CD8-positive, alpha-beta memory T cell (primary cell): ENCODE data around the gene NPPB. TPM values are rescaled to one million over a fixed set of nuclear protein-coding genes. Genes with fewer than 3 reads are reported as not detected.
A peak's percentile ranks its signal among the peaks of the same experiment; 100 is the strongest.
"Not testable (repeated sequence)": the region's sequence is repeated elsewhere in the genome, so short reads cannot be mapped to it uniquely, and the experiment has no call there.

ENCODE experiments used
- CTCF ChIA-PET: fragments of 350-600 bp; sonication (Branson Sonifier 250); formaldehyde crosslinking; loops from one replicate; lab custom pipeline; 2021; ENCODE audit warnings: antibody characterized with exemption; lab: Charles Lee
- POLR2A ChIA-PET: fragments of 350-600 bp; sonication (Branson Sonifier 250); formaldehyde crosslinking; loops from one replicate; lab custom pipeline; 2021; ENCODE audit warnings: antibody characterized with exemption; lab: Charles Lee
- DNase-seq, 5 donors: peaks; one replicate each; pipeline versions ENCODE4 v3.0.0 to v3.0.0-alpha.2; 2020 to 2022; ENCODE audit warnings: mixed read lengths in 1 of 5
- H3K27ac ChIP-seq: one replicate; pipeline ENCODE4 v1.7.0; 2013; ENCODE audit warnings: low read depth, mild to moderate bottlenecking, low read length, moderate library complexity
- H3K27me3 ChIP-seq: 2 replicates; pipeline ENCODE4 v1.7.0; 2013; ENCODE audit warnings: low read length, mild to moderate bottlenecking; ENCODE audit not compliant: insufficient read depth, poor library complexity, severe bottlenecking
- H3K36me3 ChIP-seq: 2 replicates; pipeline ENCODE4 v1.7.0; 2013; ENCODE audit warnings: mild to moderate bottlenecking, low read length, moderate library complexity; ENCODE audit not compliant: insufficient read depth
- H3K4me1 ChIP-seq: 2 replicates; pipeline ENCODE4 v1.7.0; 2013; ENCODE audit warnings: mild to moderate bottlenecking, low read length, moderate library complexity; ENCODE audit not compliant: insufficient read depth
- H3K4me3 ChIP-seq: 2 replicates; pipeline ENCODE4 v1.7.0; 2013; ENCODE audit warnings: mild to moderate bottlenecking, low read length
- H3K9me3 ChIP-seq: 2 replicates; pipeline ENCODE4 v1.7.0; 2013; ENCODE audit warnings: mild to moderate bottlenecking, low read length
- H3K27ac Mint-ChIP-seq, 8 donors: one replicate each; pipeline ENCODE4 v1.8.0; 2020 to 2021; ENCODE audit warnings: mixed read lengths in 8 of 8, mild to moderate bottlenecking in 6 of 8, inconsistent platforms in 3 of 8, moderate library complexity in 3 of 8
- H3K27me3 Mint-ChIP-seq, 2 donors: one replicate each; pipeline ENCODE4 v1.8.0; 2020 to 2021; ENCODE audit warnings: mixed read lengths in 2 of 2, mild to moderate bottlenecking in 1 of 2, moderate library complexity in 1 of 2
- H3K36me3 Mint-ChIP-seq, 3 donors: one replicate each; pipeline ENCODE4 v1.8.0; 2020 to 2021; ENCODE audit warnings: mixed read lengths in 3 of 3, inconsistent platforms in 1 of 3, mild to moderate bottlenecking in 1 of 3
- H3K4me1 Mint-ChIP-seq, 3 donors: one replicate each; pipeline ENCODE4 v1.8.0; 2020 to 2021; ENCODE audit warnings: mixed read lengths in 3 of 3, inconsistent platforms in 1 of 3, mild to moderate bottlenecking in 1 of 3
- H3K4me3 Mint-ChIP-seq, 7 donors: one replicate each; pipeline ENCODE4 v1.8.0; 2020 to 2021; ENCODE audit warnings: mixed read lengths in 7 of 7, mild to moderate bottlenecking in 6 of 7, moderate library complexity in 4 of 7, inconsistent platforms in 2 of 7
- H3K9me3 Mint-ChIP-seq, 5 donors: one replicate each; pipeline ENCODE4 v1.8.0; 2020 to 2022; ENCODE audit warnings: mixed read lengths in 5 of 5, mild to moderate bottlenecking in 3 of 5, moderate library complexity in 2 of 5, inconsistent platforms in 1 of 5
- polyA plus RNA-seq: library from polyadenylated mRNA; unstranded; fragments of 300-500 nt; fragmentation: Illumina TruSeq; gene quantifications from one replicate; pipeline ENCODE4 v1.2.3, GENCODE V29; 2021
- total RNA-seq, 2 experiments: library from RNA; stranded (reverse); gene quantifications; one replicate each; pipeline ENCODE4 v1.2.3, GENCODE V29; 2021

The NPPB gene
- total and polyA plus RNA-seq, 3 experiments from 2014 or later, result not detected

DNA sequence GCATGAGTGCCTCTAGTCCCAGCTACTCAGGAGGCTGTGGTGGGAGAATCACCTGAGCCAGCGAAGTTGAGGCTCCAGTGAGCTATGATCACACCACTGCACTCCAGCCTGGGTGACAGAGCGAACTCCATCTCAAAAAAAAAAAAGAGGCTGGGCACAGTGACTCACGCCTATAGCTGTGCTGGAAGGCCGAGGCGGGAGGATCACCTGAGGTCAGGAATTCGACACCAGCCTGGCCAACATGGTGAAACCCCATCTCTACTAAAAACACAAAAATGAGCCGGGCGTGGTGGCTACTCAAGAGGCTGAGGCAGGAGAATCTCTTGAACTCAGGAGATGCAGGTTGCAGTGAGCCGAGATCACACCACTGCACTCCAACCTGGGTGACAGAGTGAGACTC lies 42.7 kb upstream of the NPPB start:
- H3K27ac Mint-ChIP-seq, POLR2A ChIA-PET, CTCF ChIA-PET: not testable (repeated sequence)

DNA sequence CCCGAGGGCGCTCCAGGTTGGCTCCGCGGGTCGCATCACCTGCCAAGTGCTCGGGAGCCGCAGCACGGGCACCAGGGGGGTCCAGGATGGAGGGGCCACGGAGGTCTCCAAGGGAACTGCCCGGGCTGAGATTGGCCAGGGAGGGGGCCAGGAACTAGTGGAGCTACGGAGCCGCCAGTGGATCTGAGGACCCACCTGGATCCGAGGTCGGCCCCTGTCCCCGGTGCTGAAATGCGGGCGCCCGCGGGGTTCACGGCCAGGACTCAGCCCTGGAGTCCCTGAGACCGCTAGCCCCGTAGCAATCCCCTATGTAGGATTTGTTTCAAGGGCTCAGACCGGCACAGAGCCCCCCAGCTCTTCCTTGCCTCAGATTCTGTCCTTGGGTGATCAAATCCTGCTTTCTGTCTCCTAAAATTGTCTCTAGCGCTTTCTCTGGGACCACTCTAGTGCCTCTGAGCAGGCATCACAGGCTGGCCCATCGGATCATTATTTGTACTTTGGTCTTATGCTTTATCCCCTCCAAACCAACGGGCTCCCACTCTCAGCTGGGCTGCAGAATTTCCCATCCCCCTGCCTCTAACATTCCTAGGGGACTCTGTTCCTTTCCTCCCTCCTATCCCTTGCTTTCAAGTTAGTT lies 40.2 kb upstream of the NPPB start:
- peaks cover 42 to 44% of the 10 kb centered on the region in 2 donors for H3K27me3 Mint-ChIP-seq
- no peak overlapping the region for H3K27ac Mint-ChIP-seq
- Histone ChIP-seq H3K4me3 (no peak overlapping the region), H3K36me3 (no peaks in the 10 kb centered on the region), H3K27ac (no peak overlapping the region), H3K4me1 (no peaks in the 10 kb centered on the region), H3K27me3 (peaks cover 26% of the 10 kb centered on the region), H3K9me3 (no peaks in the 10 kb centered on the region)
- H3K9me3 Mint-ChIP-seq, result no peaks in the 10 kb centered on the region
- DNase-seq, result peak in 1 of 5 donors; percentile 18
- no peak overlapping the region for H3K4me3 Mint-ChIP-seq
- CTCF ChIA-PET, result interaction anchor here (0.9 kb wide), 1 partner anchor 61 kb away, joined by 3 read pairs; no protein-coding TSS in a partner anchor
- H3K4me1 Mint-ChIP-seq, result no peaks in the 10 kb centered on the region
- POLR2A ChIA-PET, result interaction anchor here (0.7 kb wide), 1 partner anchor 9 kb away, joined by 3 read pairs; no protein-coding TSS in a partner anchor
- no peaks in the 10 kb centered on the region for H3K36me3 Mint-ChIP-seq

More for the DNA sequence above, 42.7 kb upstream of the NPPB start:
- not testable (repeated sequence) for H3K36me3 Mint-ChIP-seq, H3K9me3 ChIP-seq, DNase-seq, H3K4me3 ChIP-seq, H3K36me3 ChIP-seq, H3K4me3 Mint-ChIP-seq, H3K9me3 Mint-ChIP-seq, H3K27ac ChIP-seq
- Histone ChIP-seq H3K27me3 (peaks cover 26% of the 10 kb centered on the region), H3K4me1 (peaks cover 15% of the 10 kb centered on the region)
- peaks cover 36% of the 10 kb centered on the region in 2 donors for H3K27me3 Mint-ChIP-seq
- peaks cover 10 to 19% (median 15%) of the 10 kb centered on the region in 3 donors for H3K4me1 Mint-ChIP-seq

DNA sequence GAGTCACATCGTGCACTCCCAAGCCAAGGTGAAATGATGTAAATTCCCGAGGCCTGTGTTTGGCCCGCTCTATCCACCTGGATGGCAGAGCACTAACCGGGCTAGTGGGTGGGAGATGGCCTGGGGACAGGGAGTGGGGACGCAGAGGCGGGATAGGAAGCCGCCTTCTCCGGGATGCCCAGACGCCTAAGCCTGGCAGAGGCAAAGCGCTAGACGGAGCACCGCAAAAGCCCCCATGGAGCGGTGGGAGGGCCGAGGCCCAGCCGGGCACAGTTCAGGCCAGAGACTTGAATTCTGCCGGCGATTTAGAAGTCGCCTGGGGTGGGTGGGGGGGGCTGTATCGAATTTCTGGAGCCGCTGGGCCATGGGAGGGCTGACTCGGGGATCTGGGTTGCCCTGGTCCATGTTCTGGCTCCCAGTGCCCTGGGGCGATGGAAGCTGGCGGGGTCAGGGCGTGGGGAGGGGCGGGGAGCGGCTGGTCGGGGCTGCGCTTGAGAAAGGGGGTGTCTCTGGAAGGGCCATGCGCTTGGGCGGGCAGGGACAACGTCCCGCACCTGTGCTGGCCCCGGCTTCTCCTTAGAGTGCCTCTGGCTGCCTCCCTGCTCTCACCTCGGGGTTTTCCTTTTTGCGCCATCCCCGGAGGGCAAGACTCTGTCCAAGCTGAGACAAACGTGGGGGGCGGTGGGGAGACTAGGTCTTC lies 39.5 kb upstream of the NPPB start:
- Mint-ChIP-seq H3K27me3 (peaks cover 46 to 48% of the 10 kb centered on the region in 2 donors), H3K4me1 (no peaks in the 10 kb centered on the region), H3K27ac (no peak overlapping the region), H3K4me3 (no peak overlapping the region), H3K36me3 (no peaks in the 10 kb centered on the region), H3K9me3 (no peaks in the 10 kb centered on the region)
- Histone ChIP-seq H3K4me1 (no peaks in the 10 kb centered on the region), H3K4me3 (no peak overlapping the region), H3K27ac (no peak overlapping the region), H3K27me3 (peaks cover 29% of the 10 kb centered on the region), H3K9me3 (no peaks in the 10 kb centered on the region), H3K36me3 (no peaks in the 10 kb centered on the region)
- POLR2A ChIA-PET, result no interaction called here
- CTCF ChIA-PET, result no interaction called here
- no peak for DNase-seq

DNA sequence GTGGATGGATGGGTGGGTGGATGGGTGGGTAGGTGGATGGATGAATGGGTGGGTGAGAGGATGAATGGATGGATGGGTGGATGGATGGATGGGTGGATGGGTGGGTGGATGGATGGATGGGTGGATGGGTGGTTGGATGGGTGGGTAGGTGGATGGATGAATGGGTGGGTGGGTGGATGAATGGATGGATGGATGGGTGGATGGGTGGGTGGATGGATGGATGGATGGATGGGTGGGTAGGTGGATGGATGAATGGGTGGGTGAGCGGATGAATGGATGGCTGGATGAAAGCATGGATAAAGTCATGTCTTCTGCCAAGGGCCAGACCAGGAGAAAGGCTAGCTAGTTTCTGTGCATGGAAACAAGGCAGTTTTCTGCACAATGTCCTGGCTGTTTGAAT lies 35.8 kb upstream of the NPPB start:
- H3K4me1 Mint-ChIP-seq, H3K4me3 Mint-ChIP-seq, H3K36me3 ChIP-seq, H3K4me1 ChIP-seq, H3K36me3 Mint-ChIP-seq, H3K4me3 ChIP-seq, H3K9me3 Mint-ChIP-seq, H3K9me3 ChIP-seq, H3K27ac ChIP-seq, H3K27ac Mint-ChIP-seq, POLR2A ChIA-PET, CTCF ChIA-PET, DNase-seq: not testable (repeated sequence)
- peaks cover 18% of the 10 kb centered on the region for H3K27me3 ChIP-seq
- H3K27me3 Mint-ChIP-seq, result peaks cover 38 to 47% of the 10 kb centered on the region in 2 donors

DNA sequence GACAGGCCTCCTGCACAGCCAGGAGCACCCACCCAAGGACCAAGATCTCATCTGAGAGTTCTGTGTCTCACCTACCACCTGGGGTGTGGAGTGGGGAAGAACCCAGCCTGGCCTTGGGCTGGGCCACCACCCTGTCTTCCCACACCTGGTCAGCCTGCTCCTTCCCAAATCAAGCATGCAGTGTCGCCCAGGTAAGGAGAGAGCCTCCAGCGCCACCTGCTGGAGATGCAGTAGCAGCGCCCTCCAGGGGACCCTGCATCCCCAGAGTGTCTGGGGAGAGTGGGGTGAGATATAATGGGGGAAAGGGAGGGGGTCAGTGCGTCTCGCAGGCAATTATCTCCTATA lies 35.1 kb upstream of the NPPB start:
- Histone ChIP-seq H3K27me3 (peaks cover 13% of the 10 kb centered on the region), H3K4me3 (no peak overlapping the region), H3K9me3 (no peaks in the 10 kb centered on the region), H3K36me3 (no peaks in the 10 kb centered on the region), H3K27ac (no peak overlapping the region), H3K4me1 (no peaks in the 10 kb centered on the region)
- Mint-ChIP-seq H3K9me3 (no peaks in the 10 kb centered on the region), H3K36me3 (no peaks in the 10 kb centered on the region), H3K4me3 (no peak overlapping the region), H3K4me1 (no peaks in the 10 kb centered on the region), H3K27ac (no peak overlapping the region), H3K27me3 (peaks cover 33 to 41% of the 10 kb centered on the region in 2 donors)
- ChIA-PET POLR2A (no interaction called here), CTCF (no interaction called here)
- peak; percentile 54 to 78 (median 63) for DNase-seq

DNA sequence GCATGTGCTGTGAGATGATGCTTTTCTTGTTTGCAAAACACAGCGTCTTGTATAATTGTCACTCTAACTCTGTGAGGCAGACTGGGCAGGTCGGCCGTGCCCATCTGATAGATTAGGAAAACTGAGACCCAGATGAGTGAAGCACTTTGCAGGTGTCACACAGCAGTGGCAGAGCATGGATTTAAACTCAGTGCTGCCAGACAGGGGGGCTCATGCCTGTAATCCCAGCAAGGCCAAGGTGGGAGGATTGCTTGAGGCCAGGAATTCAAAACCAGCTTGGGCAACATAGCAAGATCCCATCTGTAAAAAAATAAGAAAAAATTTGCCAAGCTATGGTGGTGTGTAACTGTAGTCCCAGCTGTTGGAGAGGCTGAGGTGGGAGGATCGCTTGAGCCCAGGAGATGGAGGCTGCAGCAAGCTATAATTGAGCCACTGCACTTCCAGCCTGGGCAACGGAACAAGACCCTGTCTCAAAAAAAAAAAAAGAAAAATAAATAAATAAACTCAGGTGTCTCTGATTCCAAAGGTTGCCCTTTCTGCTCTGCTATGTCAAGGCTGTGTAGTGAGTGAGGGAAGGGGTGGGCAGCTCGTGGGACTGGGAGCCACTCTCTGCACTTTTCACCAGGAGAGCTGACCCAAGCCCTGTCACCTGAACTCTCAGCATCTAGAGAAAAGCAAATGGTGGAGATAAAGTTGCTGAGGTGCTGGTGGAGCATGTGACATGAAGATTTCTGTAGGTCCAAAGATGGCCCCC lies 32.9 kb upstream of the NPPB start:
- CTCF ChIA-PET, result interaction anchor here (1.1 to 1.7 kb wide), 4 partner anchors 15 to 106 kb away, joined by 3 to 4 read pairs (median 3); no protein-coding TSS in a partner anchor
- no peak overlapping the region for H3K4me3 ChIP-seq
- H3K4me1 ChIP-seq, result no peaks in the 10 kb centered on the region
- Mint-ChIP-seq H3K36me3 (no peaks in the 10 kb centered on the region), H3K27ac (peak overlapping the region in 1 of 8 donors; percentile 50), H3K4me1 (no peaks in the 10 kb centered on the region), H3K4me3 (no peak overlapping the region), H3K9me3 (no peaks in the 10 kb centered on the region), H3K27me3 (peaks cover 18 to 32% of the 10 kb centered on the region in 2 donors)
- no peaks in the 10 kb centered on the region for H3K36me3 ChIP-seq
- peaks cover 5% of the 10 kb centered on the region for H3K27me3 ChIP-seq
- no peaks in the 10 kb centered on the region for H3K9me3 ChIP-seq
- POLR2A ChIA-PET, result no interaction called here
- DNase-seq, result no peak
- no peak overlapping the region for H3K27ac ChIP-seq

DNA sequence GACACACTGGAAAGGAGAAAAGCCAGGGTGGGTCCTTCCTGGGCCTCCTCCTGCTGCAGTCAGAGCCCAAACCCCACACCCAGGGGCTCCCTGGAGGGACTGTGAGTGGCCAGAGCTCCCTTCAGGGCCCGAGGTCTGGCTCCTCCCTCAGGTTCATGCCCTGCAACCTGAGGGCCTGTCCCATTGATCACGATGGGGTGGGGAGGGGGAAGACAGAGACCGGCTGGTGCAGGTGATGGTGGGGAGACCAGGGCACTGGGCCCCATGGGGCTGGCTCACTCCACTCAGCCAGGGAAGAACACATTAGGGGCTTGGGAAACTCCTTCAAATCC lies 30.1 kb upstream of the NPPB start:
- H3K4me1 Mint-ChIP-seq, result no peaks in the 10 kb centered on the region
- peaks cover 5% of the 10 kb centered on the region for H3K27me3 ChIP-seq
- no peak overlapping the region for H3K4me3 Mint-ChIP-seq
- ChIA-PET POLR2A (no interaction called here), CTCF (interaction anchor here (1.4 kb wide), 1 partner anchor 50 kb away, joined by 3 read pairs; no protein-coding TSS in a partner anchor)
- H3K27me3 Mint-ChIP-seq, result peaks cover 11 to 34% of the 10 kb centered on the region in 2 donors
- H3K9me3 ChIP-seq, result no peaks in the 10 kb centered on the region
- no peak overlapping the region for H3K27ac Mint-ChIP-seq
- H3K9me3 Mint-ChIP-seq, result no peaks in the 10 kb centered on the region
- no peak overlapping the region for H3K27ac ChIP-seq
- no peaks in the 10 kb centered on the region for H3K36me3 ChIP-seq
- DNase-seq, result no peak
- H3K4me1 ChIP-seq, result no peaks in the 10 kb centered on the region
- H3K36me3 Mint-ChIP-seq, result no peaks in the 10 kb centered on the region
- H3K4me3 ChIP-seq, result no peak overlapping the region
